DMS153 (cell line): Measurements from ENCODE around the gene NECTIN3.

Experiments used
- DNase-seq: peaks from one replicate; lab custom pipeline; 2025; lab: John Stamatoyannopoulos, UW

The NECTIN3 gene

GRCh38 chr3:111210003-111210711 lies 138.5 kb downstream of the NECTIN3 start:
- no peak for DNase-seq

GRCh38 chr3:111210866-111211564 lies 139.4 kb downstream of the NECTIN3 start:
- DNase-seq: no peak

DNA sequence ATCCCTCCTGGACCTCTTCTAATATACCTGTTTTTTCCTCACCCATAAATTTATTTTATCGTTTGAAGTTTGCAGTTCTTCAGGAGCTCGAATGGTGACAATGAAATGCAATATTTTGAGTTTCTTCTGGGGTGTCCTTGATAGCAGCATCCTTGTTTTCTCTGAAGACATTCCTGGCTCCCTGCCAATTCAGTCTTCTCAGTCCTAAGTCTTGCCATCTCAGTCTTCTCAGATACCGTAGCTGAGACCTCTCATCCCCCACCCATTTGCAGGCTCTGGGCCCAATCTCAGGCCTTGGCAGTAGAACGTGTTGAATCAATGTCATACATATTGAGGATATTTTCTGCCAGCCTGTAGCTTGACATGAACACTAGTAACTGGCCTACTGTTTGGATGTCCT lies 140.9 kb downstream of the NECTIN3 start:
- no peak for DNase-seq

GRCh38 chr3:111215481-111215880 lies 143.9 kb downstream of the NECTIN3 start:
- DNase-seq: no peak

DNA sequence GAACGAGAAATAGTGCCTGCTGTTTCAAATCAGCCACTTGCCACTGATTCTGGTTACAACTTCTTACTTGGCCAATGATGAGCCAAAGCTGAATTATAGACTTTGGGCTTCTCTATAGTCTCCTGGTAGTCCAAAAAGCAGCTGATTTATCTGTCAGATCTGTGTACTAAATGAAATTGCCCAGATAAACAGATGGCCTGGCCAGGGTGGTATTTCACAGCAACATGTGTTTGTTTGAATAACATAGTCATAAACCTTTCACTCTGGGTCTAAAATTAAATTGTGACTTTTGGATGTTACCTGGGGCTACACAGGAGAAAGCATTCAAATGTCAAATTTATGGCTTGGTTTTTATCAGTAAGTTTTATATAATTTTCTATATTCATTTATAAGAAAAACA lies 147.0 kb downstream of the NECTIN3 start:
- DNase-seq: no peak

DNA sequence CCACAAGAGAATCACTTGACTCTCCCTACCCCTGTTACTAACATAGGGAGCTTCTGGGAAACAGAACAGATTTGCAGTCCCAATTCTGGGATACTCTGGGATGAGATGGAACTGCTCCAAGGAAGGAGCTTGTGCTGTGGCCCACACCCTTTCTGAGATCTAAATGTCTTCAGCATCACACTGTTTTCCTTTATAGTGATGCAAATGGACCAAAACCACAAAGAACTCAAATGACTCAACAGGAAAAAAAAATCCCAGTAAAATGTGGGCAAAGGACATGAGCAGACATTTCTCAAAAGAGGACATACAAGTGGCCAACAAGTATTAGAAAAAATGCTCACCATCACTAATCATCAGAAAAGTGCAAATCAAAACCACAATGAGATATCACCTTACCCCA lies 155.6 kb downstream of the NECTIN3 start:
- DNase-seq: no peak

- no peak for DNase-seq
These were observed 157.7 kb downstream of the NECTIN3 start for GRCh38 chr3:111229301-111229700.

DNA sequence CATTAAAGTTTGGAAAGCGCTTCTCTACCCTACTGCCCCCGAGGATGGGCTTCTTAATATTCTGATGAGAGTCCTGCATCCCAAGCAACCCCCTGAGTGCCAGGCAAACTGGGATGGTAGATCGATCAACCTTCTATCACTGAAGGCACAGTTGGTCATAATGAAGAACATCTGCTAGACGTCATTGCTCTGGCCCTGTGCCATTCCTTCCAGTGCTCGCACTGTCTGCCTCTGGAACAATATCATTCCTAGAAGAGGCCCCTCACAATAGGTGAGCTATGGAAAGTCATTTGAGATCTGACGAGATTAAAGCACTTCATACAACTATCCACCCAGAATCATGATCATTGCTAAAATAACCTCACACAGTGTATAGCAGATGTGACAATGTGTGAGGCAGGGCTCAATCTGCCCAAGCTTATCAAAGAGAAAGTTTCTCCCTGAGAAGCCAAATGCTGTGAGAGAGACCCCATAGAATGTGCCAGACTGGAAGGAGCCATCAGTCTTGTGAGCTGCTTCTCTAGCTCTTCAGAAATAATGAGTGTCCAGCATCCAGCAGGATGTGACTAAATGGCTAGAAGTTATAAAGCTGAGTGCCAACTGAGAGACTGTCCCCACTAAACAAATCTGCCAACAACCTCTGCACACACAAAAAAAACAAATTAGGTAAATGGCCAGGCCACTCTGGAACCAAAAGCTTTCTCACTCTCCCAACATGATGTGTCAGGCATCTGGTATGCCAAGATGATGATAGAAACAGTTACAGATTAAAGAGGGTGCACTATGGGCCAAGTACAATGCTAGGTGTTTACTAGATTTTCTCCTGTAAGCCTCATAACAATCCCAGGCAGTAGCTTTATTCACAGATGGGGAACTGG lies 165.5 kb downstream of the NECTIN3 start:
- no peak for DNase-seq

- no peak for DNase-seq
These were observed 166.3 kb downstream of the NECTIN3 start for GRCh38 chr3:111237946-111238345.

DNA sequence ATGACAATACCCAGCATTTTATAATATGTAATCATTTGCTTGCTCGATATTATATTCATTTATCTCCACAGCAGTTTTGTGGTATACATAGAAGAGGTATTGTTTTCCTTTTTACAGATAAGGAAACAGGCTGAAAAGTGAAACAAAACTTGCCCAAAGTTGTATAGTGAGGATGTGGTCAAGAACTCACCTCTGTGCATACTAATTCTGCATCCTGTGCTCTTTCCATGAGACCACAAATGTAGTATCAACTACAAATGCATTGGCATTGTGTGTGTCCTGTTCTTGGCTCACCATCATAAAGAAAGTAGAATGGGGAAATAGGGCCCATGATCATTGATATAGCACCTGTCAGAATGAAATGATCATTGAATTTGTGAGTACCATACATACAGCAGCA lies 167.3 kb downstream of the NECTIN3 start:
- no peak for DNase-seq

DNA sequence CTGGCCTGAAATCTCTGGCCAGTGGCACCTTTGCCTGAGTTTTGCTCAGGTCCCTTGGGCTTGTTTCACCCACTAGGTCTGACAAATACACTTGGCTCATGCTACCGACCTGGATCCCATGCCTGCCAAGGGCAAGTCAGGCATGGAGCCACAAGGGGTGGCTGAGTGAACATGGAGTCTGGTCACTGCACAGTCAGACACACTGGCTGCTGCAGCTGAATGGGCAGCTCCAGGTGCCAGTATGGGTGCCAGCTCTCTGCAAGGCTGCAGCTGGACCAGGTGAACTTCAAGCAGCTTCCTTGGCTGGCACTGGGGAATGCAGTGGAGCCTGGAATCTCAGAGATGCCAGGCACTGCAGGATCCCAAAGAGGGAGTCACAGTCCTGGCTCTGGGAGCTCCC lies 170.3 kb downstream of the NECTIN3 start:
- no peak for DNase-seq
